ENCODE measurements around the gene TAF4B.
"Not testable (repeated sequence)": the region's sequence is repeated elsewhere in the genome, so short reads cannot be mapped to it uniquely, and the experiment has no call there.

Gene TAF4B

DNA sequence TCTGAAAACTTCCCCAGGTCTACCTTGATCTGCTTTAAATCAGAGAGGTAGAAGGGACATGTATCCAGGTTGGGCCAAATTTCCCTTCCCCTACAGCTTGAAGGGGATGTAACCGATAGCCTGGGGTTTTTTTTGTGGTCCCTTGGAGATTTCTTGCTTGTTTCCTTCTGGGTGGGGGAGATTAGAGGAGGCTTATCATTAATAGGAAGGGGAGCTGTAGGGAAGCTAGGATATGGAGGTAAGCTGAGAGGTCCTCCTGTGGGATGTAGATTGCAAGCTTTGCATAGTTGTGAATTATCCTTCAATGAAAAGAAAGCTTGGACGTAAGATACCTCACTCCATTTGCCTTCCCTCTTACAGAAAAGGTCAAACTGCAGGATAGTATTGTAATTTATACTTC is 11.1 kb downstream of the TAF4B start:
- DNase-seq = not testable (repeated sequence)

DNA sequence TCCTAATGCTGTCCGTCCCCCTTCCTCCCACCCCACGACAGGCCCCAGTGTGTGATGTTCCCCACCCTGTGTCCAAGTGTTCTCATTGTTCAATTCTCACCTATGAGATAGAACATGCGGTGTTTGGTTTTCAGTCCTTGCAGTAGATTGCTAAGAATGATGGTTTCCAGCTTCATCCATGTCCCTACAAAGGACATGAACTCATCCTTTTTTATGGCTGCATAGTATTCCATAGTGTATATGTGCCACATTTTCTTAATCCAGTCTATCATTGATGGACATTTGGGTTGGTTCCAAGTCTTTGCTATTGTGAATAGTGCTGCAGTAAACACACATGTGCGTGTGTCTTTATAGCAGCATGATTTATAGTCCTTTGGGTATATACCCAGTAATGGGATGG is 12.5 kb downstream of the TAF4B start:
- DNase-seq = not testable (repeated sequence)

DNA sequence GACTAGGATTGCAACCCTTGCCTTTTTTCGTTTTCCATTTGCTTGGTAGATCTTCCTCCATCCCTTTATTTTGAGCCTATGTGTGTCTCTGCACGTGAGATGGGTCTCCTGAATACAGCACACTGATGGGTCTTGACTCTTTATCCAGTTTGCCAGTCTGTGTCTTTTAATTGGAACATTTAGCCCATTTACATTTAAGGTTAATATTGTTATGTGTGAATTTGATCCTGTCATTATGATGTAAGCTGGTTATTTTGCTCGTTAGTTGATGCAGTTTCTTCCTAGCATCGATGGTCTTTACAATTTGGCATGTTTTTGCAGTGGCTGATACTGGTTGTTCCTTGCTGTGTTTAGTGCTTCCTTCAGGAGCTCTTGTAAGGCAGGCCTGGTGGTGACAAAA is 16.1 kb downstream of the TAF4B start:
- DNase-seq = not testable (repeated sequence)

DNA sequence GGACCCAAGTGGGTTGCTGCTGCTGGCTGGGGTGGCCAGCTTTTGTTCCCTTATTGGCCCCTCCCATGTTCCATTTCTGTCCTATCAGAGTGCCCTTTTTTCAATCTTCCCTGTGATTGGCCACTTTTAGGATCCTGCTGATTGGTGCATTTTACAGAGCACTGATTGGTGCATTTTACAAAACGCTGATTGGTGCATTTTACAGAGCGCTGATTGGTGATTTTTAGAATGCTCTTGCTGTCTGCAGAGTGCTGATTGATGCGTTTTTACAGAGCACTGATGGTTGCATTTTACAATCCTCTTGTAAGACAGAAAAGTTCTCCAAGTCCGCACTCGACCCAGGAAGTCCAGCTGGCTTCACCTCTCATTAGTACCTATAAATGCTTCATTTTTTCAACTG is 19.2 kb downstream of the TAF4B start:
- DNase-seq = not testable (repeated sequence)

DNA sequence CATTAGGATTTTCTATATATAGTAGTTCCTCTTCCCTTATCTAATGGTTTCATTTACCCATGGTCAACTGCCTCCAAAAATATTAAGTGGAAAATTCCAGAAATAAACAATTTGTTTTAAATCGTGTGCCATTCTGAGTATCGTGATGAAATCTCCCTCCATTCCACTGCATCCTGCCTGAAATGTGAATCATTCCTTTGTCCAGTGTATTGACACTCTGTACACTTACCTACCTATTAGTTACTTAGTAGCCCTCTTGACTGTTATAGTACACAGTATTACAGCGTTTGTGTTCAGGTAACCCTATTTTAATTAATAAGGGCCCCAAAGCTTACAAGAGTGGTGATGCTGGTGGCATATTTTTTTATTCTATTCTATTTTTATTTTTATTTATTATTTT is 26.2 kb downstream of the TAF4B start:
- no peak for DNase-seq

DNA sequence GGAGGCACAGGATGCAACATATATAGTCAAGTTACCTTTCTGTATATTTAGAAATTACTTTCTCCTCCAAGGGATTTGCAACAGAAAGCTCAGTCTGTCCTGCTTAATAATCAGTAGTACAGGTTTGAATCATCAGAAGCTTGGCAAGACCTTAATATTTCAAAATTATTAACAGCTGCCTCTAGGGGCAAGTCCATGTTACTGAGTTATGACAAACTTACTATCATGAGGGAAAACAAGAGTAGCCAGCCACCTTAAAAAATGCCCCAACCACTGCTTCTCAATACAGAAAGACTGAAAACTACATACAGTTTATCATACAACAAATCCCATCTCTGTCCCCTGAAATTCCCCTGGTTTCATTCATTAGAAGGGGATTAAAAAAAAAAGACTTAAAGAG is 28.6 kb downstream of the TAF4B start:
- not testable (repeated sequence) for DNase-seq

DNA sequence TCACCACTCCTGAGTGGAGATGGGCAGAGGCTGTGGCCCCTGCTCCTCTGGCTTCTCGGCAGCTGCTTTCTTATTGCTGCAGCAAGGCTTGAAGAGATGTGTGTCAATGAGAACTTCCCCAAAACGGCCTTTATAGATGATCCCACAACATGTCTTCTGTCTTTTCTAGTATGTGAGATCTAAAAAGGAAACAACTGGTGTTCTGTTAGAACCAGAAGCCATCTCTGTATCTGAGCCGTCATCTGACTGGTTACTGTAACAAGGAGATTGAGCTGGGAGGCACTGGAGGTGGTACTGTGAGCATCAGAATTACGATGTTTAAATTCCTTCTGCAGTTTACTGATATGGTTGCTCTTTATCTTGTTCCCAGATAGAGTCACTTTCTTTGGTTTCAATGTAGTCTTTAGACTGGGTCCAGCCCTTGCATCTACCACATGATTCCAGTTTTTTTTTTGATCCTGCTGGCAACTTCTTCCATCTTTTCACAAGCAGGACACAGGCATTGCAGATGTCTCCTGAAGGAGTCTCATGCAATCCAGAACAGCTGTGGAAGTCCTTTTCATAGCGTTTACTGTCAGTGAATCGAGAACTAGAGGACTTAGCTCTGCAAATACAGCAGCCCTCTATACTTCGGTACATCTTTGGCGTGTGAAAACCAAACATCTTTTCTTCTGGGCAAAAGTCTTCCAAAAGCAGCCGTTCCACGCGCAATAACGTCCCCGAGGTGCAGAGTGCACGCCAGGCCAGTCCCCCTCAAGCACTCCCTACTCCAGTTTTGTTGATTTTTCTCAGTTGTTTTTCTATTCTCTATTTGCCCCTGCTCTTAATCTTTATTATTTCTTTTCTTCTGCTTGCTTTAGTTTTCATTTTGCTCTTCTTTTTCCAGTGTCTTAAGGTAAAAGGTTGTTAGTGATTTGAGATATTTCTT is 29.7 kb downstream of the TAF4B start:
- DNase-seq = no peak

DNA sequence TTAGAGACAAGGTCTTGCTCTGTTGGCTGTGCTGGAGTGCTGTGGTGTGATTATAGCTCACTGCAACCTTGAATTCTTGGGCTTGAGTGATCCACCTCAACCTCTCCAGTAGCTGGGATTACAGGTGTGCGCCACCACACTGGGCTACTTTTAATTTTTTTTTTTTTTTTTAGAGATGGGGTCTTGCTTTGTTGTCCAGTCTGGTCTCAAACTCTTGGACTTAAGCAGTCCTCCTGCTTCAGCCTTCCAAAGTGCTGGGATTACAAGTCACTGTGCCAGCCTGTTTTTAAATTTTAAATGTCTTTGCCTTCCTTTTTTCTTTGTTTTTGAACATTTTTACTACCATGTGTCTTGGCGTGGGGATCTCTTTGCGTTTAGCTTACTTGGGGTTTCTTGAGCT is 32.5 kb downstream of the TAF4B start:
- DNase-seq = no peak

DNA sequence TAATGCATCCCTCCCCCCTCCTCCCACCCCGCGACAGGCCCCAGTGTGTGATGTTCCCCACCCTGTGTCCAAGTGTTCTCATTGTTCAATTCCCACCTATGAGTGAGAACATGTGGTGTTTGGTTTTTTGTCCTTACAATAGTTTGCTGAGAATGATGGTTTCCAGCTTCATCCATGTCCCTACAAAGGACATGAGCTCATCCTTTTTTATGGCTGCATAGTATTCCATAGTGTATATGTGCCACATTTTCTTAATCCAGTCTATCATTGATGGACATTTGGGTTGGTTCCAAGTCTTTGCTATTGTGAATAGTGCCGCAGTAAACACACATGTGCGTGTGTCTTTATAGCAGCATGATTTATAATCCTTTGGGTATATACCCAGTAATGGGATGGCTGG is 33.2 kb downstream of the TAF4B start:
- DNase-seq = not testable (repeated sequence)

DNA sequence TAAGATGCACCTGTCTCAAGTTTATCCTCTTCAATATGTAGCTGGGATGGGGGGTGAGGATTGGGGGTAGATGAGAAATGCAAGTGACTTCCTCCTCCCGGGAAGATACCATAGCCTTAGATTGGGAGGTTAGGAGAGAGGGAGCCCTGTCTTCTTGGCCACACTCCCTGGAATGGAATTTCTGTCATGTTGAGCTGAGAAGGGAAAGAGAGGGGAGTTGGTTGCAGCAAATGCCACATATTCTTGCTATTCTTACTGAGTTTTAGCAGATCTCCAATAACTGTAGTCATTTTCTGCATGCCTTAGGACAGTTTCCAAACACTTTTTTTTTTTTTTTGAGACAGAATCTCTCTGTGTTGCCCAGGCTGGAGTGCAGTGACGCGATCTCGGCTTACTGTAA is 35.9 kb downstream of the TAF4B start:
- no peak for DNase-seq

DNA sequence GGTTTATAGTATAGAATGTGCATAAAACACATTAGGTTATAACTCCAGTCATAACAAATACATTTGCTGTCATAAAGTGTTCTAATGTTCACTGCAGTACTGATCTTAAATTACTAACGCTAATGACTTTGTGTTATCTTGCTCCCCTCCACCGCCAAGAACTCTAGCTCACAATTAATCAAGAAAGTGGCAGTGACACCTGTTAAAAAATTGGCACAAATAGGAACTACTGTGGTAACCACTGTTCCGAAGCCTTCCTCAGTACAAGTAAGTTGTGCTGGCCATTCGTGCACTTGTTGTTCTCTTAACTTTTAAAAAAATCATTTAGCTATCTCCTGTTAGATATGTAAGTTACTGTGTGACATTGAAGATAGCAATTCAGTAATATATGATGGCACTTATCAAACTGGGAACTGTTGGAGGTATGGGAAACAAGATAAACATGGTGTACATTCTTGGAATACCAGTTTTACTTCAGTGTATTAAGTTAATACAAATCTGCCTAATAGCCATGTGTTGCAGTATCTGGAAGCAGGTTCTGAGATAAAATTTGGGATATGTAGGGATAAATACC is 41.2 kb downstream of the TAF4B start:
- no peak for DNase-seq

DNA sequence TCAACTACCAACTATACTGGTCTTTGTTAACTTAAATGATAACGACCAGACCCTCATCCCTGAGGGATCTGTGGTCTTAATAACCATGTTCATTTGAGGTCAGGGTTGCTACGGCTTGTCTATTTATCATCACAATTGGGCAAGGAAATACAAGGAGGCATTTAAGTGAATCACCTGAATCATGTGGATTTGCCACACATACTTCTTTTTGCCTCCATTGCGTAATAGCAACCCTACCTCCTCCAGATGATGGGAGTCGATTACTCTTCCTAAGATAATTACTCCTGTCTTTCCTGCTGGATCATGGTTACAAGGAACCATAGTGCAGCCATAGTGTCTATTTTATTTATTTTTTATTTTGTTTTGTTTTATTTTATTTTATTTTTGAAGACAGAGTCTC is 42.2 kb downstream of the TAF4B start:
- DNase-seq = no peak

DNA sequence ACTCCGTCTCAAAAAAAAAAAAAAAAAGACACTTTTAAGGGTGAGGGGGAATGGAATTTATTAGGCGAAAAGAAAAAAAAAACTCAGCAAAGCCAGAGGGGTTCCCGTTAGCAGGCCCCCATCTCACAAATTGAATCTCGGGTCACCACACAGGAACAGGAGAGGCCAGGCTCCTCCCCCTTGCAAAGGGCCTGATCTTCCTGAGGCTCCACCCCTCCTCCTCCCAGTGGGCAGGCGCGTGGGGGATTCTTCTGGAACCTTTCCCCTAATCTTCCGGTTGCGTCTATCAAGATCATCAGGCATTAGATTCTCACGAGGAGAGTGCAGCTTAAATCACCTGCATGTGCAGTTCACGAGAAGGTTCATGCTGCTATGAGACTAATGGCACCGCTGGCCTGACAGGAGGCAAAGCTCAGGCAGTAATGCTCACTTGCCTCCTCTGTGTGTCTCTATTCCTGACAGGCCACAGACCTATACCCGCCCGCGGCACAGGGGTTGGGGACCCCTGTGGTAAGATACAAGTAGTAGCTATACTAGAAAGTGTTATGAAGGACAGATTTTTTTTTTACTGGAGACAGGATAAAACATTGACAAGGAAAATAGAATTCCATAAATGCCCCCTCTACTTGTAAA is 45.8 kb downstream of the TAF4B start:
- DNase-seq = no peak

DNA sequence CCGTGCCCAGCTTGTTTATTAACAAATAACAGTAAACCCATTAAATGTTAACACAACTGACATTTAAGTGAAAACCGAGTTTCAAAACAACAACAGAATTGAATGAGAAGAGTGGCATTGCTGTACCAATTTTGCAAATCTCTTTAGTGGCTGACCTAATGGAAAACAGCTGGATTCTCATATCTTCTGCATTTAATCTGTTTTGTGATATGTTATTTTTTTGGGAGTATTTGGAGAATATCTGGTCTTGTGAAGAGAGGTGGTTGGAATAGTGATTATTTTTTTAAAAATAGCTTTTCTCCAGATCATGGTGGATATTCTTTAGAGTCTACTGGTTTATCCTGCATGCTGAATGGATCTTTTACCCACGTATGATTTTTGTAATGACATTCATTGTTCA is 51.1 kb downstream of the TAF4B start:
- no peak for DNase-seq

DNA sequence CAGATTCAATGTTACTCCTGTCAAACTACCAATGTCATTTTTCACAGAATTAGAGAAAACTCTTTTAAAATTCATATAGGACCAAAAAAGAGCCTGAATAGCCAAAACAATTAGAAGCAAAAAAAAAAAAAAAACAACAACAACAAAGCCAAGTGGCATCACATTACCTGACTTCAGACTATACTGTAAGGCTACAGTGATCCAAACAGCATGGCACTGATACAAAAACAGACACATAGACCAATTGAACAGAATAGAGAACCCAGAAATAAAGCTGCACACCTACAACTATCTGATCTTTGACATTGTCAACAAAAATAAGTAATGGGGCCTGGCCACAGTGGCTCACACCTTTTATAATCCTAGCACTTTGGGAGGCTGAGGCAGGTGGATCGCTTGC is 53.2 kb downstream of the TAF4B start:
- no peak for DNase-seq

DNA sequence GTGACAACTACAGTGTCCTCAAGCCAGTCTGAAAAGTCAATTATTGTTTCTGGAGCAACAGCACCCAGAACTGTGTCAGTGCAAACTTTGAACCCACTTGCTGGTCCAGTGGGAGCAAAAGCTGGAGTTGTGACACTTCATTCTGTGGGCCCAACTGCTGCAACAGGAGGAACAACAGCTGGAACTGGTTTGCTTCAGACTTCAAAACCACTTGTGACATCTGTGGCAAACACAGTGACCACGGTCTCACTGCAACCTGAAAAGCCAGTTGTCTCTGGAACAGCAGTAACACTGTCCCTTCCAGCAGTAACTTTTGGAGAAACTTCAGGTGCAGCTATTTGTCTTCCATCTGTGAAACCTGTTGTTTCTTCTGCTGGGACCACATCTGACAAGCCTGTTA is 59.8 kb downstream of the TAF4B start:
- DNase-seq = no peak

DNA sequence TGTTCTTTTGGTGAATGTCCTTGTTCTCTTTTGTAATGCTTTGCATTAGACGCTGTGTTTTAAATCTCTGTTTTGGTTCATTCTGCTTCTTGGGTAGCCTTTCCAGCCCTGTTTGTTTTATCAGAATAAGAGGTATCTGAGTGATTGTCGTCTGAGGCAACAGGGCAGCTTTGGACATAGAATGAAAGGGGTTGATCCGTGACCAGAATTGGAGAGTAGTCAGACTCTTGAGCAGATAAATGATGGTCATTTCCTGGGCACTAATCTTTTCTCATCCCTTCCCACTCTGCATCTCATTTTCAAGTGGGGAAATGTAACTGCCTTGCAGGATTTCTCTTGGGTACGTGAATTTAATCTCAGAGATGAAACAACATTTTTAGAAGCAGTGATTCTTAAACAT is 61.4 kb downstream of the TAF4B start:
- DNase-seq = no peak

DNA sequence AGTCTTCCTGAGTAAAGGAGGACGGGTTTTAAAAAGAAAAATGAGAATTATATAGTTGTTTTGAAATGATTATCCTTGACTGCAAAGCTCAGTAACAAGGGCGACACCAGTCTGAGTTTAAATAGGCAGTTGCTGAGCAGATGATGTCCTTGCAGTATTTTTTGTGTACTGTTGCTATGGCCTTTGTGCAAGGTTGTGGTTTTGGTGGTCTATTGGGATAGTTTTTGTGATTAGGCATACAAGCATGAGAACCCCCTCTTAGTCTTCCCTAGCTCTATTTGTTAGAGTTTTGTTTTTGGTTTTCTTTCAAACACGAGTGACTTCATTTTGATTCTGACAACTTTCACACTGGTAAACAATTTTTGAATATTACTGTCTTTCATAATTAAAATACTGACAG is 64.1 kb downstream of the TAF4B start:
- DNase-seq = no peak

DNA sequence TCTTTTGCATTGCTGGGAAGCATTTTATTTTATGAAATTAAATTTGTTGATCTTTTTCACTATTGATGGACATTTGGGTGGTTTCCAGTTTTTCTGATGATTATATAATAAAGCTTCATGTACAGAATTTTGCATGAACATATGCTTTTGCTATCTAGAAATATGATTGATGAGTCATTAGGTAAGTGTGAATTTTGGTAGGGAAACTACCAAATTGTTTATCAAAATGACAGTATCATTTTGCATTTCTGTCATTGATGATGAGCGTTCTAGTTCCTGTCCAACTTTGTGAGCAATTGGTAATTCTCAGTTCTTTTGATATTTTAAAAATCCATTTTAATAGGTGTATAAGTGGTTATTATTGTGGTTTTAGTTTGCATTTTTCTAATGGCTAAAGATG is 67.7 kb downstream of the TAF4B start:
- no peak for DNase-seq

DNA sequence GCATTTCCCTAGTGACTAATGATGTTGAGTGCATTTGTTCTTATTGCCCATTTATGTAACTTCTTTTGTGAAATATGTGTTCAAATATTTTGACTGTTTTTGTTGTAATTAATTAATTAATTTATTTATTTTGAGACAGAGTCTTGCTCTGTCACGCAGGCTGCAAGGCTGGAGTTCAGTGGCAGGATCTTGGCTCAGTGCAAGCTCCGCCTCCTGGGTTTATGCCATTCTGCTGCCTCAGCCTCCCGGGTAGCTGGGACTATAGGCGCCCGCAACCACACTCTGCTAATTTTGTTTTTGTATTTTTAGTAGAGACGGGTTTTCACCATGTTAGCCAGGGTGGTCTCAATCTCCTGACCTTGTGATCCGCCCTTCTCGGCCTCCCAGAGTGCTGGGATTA is 71.9 kb downstream of the TAF4B start:
- DNase-seq = no peak

DNA sequence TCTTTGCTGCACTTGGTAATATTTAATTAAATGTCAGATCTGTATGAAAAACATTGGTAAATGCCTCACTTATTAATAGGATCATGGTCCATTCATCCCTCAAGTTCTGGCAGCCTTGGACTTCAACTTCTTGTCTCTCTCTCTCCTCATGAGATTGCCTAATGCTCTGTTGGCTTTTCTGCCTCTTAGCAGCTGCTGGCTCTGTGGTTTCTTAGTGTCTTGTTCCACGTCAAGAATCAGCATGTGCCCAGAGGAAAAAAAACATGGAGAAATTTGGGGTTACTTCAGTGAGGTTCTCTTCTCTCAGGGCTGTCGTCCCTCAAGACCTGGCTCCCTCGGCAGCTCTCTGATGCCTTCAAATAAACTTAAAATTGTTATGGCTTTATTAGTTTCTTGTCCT is 75.4 kb downstream of the TAF4B start:
- no peak for DNase-seq

DNA sequence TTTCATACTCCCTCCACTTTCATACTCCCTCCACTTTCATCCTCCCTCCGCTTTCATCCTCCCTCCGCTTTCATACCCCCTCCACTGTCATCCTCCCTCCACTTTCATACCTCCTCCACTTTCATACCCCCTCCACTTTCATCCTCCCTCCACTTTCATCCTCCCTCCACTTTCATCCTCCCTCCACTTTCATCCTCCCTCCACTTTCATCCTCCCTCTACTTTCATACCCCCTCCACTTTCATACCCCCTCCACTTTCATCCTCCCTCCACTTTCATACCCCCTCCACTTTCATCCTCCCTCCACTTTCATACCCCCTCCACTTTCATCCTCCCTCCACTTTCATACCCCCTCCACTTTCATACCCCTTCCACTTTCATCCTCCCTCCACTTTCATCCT is 77.0 kb downstream of the TAF4B start:
- not testable (repeated sequence) for DNase-seq

DNA sequence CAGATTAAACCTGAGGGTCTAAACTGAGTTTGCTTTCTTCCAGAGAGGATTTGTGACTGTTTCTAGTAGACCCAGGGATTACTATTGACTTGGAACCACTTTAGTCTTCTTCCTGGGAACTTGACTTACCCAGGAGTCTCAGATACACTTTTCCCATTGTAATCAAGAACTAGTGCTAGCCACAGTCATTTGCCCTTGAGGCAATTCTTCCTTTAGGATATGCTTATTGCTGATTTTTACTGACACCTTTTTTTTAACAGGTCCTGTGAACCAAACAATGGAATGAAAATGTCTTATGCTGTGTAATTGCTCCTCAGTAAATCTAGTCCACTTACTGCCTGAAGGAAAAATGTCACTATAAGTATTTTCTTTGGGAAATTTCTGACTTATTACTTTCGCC is 78.3 kb downstream of the TAF4B start:
- DNase-seq = no peak

DNA sequence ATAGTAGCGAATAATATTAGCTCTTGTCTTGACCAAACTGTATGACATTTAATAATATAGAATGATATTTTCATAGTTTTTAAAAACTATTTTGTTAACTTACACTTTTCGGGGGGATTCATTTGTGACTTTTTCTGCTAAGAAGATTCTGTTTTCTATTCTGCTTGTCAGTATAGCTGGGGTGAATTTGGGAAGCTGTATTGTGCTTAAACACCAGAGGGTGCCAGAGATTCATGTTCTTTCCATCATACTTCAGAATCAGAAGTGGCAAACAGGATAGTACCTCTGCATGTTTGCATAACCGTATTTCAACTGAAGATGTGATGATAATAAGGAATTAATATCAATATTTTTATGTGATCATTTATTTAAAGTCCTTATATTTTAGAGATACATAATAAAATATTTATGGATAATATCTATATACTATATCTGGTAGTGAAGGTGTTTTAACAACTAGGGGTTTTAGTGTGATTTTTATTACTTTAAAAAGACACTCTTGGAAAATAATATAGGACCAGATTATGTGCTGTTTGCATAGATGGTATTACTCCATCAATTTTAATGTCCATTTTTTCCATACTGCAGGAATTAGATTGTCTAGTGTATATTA is 81.0 kb downstream of the TAF4B start:
- peak; percentile 49 for DNase-seq

All from fibroblast of skin of right quadriceps (primary cell).